Astrocyte (in vitro differentiated cells and primary cell): Measurements from ENCODE around the gene POT1.

Experiments used
- EZH2 ChIP-seq: IDR thresholded peaks from 2 replicates; pipeline ENCODE4 v1.6.1; 2012; ENCODE audit warnings: mild to moderate bottlenecking, low read length, inconsistent platforms; ENCODE audit not compliant: insufficient read depth
- TF ChIP-seq, protein P1 (sequence below): IDR thresholded peaks from 2 replicates; pipeline ENCODE4 v1.5.1; 2011; ENCODE audit warnings: low read depth, mild to moderate bottlenecking, inconsistent platforms, low read length, moderate library complexity; ENCODE audit not compliant: insufficient read depth

GRCh38 chr7:124840435-124840834, 89.2 kb downstream of the POT1 start:
- TF ChIP-seq, protein P1, sequence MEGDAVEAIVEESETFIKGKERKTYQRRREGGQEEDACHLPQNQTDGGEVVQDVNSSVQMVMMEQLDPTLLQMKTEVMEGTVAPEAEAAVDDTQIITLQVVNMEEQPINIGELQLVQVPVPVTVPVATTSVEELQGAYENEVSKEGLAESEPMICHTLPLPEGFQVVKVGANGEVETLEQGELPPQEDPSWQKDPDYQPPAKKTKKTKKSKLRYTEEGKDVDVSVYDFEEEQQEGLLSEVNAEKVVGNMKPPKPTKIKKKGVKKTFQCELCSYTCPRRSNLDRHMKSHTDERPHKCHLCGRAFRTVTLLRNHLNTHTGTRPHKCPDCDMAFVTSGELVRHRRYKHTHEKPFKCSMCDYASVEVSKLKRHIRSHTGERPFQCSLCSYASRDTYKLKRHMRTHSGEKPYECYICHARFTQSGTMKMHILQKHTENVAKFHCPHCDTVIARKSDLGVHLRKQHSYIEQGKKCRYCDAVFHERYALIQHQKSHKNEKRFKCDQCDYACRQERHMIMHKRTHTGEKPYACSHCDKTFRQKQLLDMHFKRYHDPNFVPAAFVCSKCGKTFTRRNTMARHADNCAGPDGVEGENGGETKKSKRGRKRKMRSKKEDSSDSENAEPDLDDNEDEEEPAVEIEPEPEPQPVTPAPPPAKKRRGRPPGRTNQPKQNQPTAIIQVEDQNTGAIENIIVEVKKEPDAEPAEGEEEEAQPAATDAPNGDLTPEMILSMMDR, result no peak
- TF ChIP-seq EZH2, result no peak
